Epithelial cell of proximal tubule (primary cell): Measurements from ENCODE around the gene PHLDA3. TPM values are rescaled to one million over a fixed set of nuclear protein-coding genes. Genes with fewer than 3 reads are reported as not detected.
A peak's percentile ranks its signal among the peaks of the same experiment; 100 is the strongest.

Experiments
- DNase-seq: peaks from one replicate; pipeline ENCODE4 v3.0.0-alpha.2; 2011; ENCODE audit warnings: low read depth
- H3K4me3 ChIP-seq: 2 replicates; pipeline ENCODE4 v1.5.1; 2011; ENCODE audit warnings: low read depth, mild to moderate bottlenecking, low read length
- total RNA-seq: library from RNA; depleted of rRNA; stranded (reverse); fragments of >200 nt; gene quantifications from 2 replicates; pipeline ENCODE4 v1.2.3, GENCODE V29; 2015
- TF ChIP-seq, protein P1 (sequence below): conservative IDR thresholded peaks from 2 replicates; pipeline ENCODE4 v1.5.1; 2012; ENCODE audit warnings: low read depth, mild to moderate bottlenecking, low read length

PHLDA3 gene
- total RNA-seq, 1 donor from 2014 or later = 53.9 TPM

DNA sequence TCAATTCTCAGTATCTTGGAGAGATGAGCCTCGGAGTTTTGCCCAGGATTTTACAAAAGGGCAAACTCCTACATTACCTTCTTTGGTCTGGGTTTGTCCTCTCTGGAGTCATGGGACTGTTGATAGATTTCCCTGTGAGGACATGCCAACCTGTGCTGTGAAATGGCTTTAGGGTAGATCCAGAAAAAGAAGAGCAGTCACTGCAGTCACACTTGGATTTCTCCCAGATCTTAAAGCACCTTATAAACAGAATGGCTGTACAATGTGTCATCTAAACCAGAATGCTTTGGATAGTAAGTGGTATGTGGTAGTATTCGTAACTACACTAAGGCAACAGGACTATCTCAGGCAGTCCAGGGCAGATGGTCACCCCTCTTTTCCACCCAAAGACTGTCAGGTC, 39.8 kb upstream of the PHLDA3 start:
- DNase-seq = no peak
- no peak overlapping the region for H3K4me3 ChIP-seq
- TF ChIP-seq, protein P1, sequence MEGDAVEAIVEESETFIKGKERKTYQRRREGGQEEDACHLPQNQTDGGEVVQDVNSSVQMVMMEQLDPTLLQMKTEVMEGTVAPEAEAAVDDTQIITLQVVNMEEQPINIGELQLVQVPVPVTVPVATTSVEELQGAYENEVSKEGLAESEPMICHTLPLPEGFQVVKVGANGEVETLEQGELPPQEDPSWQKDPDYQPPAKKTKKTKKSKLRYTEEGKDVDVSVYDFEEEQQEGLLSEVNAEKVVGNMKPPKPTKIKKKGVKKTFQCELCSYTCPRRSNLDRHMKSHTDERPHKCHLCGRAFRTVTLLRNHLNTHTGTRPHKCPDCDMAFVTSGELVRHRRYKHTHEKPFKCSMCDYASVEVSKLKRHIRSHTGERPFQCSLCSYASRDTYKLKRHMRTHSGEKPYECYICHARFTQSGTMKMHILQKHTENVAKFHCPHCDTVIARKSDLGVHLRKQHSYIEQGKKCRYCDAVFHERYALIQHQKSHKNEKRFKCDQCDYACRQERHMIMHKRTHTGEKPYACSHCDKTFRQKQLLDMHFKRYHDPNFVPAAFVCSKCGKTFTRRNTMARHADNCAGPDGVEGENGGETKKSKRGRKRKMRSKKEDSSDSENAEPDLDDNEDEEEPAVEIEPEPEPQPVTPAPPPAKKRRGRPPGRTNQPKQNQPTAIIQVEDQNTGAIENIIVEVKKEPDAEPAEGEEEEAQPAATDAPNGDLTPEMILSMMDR = no peak

DNA sequence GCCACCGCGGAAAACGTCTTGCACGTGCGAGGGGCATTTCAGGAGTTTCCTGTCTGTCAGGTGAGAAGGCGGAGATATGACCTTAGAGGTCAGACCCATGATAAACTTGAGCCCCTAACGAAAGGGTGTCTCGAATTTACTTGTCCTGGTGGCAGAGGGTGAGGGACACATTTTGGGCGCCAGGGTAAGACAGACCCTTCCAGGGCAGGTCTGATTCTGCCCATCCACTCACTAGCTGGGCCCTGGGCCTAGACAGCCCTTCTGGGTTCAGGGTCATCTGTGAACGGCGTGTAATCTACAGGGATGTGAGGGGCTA, 38.3 kb upstream of the PHLDA3 start:
- DNase-seq = no peak
- TF ChIP-seq, protein P1 = no peak
- peak overlapping the region; percentile 83 for H3K4me3 ChIP-seq

DNA sequence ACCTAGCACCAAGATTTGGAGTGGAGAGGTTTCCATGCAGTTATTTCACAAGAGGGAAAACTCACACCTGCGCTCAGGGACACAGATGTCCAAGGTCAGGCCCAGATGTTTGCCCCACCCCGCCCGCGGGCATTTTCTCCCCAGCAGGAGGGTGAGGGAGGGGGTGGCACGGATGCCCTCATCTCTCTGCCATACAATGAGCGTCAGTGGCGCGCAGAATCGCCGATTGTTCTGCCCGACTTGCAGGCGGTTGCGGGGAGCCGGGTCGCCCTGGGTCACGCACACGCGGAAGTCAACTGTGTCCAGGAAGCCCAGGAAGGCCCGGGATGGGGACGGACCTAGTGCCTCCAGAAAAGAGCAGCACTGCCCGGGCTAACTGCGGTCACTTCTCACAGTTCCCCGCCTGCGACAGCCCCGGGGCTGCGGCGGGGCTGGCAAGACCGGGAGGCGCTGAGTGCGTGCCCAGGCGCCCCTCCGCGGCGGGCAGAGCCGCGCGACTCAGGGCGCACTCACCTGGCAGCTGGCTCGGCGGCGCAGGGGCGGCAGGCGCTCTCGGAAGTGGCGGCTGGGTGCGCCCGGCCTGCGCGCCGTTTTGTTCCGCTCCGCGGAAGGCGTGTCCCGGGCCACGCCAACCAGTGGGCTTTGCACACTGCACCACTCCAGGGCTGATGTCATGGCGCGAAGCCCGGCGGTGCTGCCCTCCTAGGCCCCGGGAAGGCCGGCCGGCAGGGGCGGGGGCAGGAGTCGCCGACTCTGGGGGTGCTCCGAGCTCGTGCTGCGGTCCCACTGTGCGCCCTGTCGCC, 37.8 kb upstream of the PHLDA3 start, which contains the start of gene CSRP1:
Gene CSRP1 (minus strand): TSS at position 567 of the 803 bp plus-strand sequence. CDS start 10,820 bp downstream, outside the sequence.
- DNase-seq = no peak
- TF ChIP-seq, protein P1 = no peak
- H3K4me3 ChIP-seq = peak within 1 kb of the TSS; percentile 83

DNA sequence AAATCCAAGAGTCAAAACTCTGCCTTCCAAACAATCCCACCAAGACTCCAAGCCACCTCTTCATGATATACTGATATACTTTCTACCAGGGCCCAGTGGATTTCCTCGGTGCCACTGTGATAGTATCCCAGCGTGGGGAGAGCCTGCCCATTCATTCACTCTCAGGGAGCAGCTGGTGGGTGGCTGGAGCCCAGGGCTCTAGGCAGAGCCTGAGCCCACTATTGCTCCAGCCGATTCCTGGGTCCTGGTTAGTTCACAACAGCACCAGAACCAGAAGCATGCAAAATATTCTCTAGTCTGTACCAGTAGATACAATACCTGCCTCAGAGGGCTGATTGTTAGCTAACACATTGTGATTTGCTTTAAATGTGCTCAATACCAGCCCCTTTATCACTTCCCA, 37.1 kb upstream of the PHLDA3 start:
- no peak for DNase-seq
- TF ChIP-seq, protein P1 = no peak
- peak overlapping the region; percentile 83 for H3K4me3 ChIP-seq

DNA sequence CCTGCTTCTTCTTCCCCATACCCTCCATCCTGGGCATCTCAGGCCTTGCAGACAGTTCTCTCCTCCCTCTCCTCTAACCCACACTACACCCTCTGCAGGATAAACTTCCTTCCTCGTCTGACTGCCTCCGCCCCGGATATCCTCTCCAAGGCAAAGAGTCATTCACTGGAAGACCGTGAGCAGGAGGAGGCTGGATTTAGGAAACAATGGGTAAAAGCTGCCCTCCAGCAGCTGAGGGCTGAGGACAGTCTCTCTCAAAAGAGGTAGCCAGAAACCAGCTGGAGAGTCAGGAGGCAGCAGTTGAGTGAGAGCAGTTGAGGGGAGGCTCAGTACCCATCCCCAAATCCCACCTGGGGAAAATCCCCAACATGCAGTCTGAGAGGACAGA, 36.5 kb upstream of the PHLDA3 start:
- TF ChIP-seq, protein P1 = no peak
- DNase-seq = no peak
- peak overlapping the region; percentile 83 for H3K4me3 ChIP-seq

DNA sequence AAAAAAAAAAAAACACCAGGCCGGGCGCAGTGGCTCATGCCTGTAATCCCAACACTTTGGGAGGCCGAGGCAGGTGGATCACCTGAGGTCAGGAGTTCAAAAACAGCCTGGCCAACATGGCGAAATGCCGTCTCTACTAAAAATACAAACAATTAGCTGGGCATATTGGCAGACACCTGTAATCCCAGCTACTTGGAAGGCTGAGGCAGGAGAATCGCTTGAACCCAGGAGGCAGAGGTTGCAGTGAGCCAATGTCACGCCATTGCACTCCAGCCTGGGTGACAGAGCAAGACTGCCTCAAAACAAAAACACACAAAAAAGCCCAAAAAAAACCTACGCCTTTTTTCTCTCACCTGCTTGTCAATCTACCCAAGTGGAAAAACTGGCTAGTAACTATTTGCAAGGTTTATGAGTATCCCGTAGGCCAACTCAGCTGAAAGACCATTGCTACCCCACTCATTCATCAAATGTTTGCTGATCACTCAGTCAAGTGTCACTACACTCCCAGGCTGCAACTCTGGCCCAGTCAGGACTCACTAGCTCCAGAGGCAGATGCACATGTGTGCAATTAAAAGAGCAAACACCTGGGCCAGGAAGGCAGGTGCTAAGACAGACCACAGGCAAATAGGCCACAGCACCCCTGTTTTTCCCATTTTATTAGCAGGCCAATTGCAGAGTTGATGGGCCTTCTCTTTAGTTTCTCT, 36.0 kb upstream of the PHLDA3 start:
- TF ChIP-seq, protein P1 = no peak
- peak overlapping the region; percentile 83 for H3K4me3 ChIP-seq
- no peak for DNase-seq
